ENCODE data around the gene TNRC6C. TPM values are rescaled to one million over a fixed set of nuclear protein-coding genes. Genes with fewer than 3 reads are reported as not detected.
"Not testable (repeated sequence)": the region's sequence is repeated elsewhere in the genome, so short reads cannot be mapped to it uniquely, and the experiment has no call there.

The TNRC6C gene
- total RNA-seq, 1 donor, result 6.2 TPM

DNA sequence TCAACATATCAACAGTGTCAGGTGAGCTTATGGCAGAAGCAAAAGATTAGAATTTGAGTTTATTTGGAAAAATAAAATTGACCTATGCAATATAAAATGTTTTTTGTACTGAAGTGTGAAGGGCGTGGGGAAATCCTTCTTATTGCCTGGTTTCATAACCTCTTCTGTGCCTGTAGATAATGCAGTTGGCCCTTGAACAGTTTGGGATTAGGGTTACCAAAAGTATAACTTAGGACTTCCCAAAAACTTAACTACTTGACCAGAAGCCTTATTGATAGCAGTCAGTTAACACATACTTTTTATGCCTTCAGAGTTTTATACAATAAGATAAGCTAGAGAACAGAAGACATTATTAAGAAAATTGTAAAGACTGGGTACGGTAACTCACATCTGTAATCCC lies 104.1 kb downstream of the TNRC6C start:
- Histone ChIP-seq H3K4me1 (ENCODE audit: insufficient read depth, low read length) (peaks cover 5% of the 10 kb centered on the region), H4K20me1 (ENCODE audit: insufficient read depth, low read length) (no peaks in the 10 kb centered on the region), H3K4me3 (ENCODE audit: insufficient read depth, low read length) (no peak overlapping the region), H3K36me3 (ENCODE audit: insufficient read depth, low read length) (no peaks in the 10 kb centered on the region), H2AFZ (ENCODE audit: low read length) (no peak overlapping the region), H3K4me2 (ENCODE audit: insufficient read depth, low read length) (no peak overlapping the region), H3K9me3 (ENCODE audit: low read depth, low read length) (no peaks in the 10 kb centered on the region), H3K27ac (ENCODE audit: low read depth, low read length) (no peak overlapping the region), H3K27me3 (ENCODE audit: insufficient read depth, low read length) (no peaks in the 10 kb centered on the region), H3K79me2 (ENCODE audit: insufficient read depth, low read length) (no peaks in the 10 kb centered on the region)
- no peak for DNase-seq (ENCODE audit: insufficient read length, low spot score, missing footprints)
- TF ChIP-seq, protein P1, sequence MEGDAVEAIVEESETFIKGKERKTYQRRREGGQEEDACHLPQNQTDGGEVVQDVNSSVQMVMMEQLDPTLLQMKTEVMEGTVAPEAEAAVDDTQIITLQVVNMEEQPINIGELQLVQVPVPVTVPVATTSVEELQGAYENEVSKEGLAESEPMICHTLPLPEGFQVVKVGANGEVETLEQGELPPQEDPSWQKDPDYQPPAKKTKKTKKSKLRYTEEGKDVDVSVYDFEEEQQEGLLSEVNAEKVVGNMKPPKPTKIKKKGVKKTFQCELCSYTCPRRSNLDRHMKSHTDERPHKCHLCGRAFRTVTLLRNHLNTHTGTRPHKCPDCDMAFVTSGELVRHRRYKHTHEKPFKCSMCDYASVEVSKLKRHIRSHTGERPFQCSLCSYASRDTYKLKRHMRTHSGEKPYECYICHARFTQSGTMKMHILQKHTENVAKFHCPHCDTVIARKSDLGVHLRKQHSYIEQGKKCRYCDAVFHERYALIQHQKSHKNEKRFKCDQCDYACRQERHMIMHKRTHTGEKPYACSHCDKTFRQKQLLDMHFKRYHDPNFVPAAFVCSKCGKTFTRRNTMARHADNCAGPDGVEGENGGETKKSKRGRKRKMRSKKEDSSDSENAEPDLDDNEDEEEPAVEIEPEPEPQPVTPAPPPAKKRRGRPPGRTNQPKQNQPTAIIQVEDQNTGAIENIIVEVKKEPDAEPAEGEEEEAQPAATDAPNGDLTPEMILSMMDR (IDR thresholded peaks at IDR 0.05; ENCODE audit: extremely low read depth, low read depth, low read length), result no peak

DNA sequence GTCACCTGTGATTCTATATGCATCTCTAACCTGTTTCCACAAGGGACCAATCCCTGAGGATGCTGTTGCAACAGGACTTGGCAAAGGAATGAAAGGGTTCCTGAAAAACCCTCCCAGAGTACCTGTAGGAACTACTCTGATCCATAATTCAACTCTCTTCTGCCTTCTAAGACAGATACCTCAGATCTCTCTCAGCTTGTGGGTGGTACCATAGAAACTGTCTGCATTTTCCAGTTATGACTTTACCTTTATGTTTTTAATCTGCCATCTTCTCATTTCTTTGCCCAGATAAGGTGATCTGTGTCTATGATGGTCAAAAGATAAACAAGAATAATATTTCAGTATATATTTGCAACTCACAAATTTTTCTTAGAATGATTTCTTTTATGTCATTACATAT lies 105.0 kb downstream of the TNRC6C start:
- Histone ChIP-seq H3K79me2 (ENCODE audit: insufficient read depth, low read length) (no peaks in the 10 kb centered on the region), H3K4me3 (ENCODE audit: insufficient read depth, low read length) (no peak overlapping the region), H3K27ac (ENCODE audit: low read depth, low read length) (no peak overlapping the region), H3K36me3 (ENCODE audit: insufficient read depth, low read length) (no peaks in the 10 kb centered on the region), H4K20me1 (ENCODE audit: insufficient read depth, low read length) (no peaks in the 10 kb centered on the region), H3K27me3 (ENCODE audit: insufficient read depth, low read length) (no peaks in the 10 kb centered on the region), H3K4me2 (ENCODE audit: insufficient read depth, low read length) (no peak overlapping the region), H3K9me3 (ENCODE audit: low read depth, low read length) (no peaks in the 10 kb centered on the region), H2AFZ (ENCODE audit: low read length) (no peak overlapping the region), H3K4me1 (ENCODE audit: insufficient read depth, low read length) (peaks cover 5% of the 10 kb centered on the region)
- DNase-seq (ENCODE audit: insufficient read length, low spot score, missing footprints), result no peak
- TF ChIP-seq, protein P1 (IDR thresholded peaks at IDR 0.05; ENCODE audit: extremely low read depth, low read depth, low read length), result no peak

- Histone ChIP-seq H3K27ac (ENCODE audit: low read depth, low read length) (no peak overlapping the region), H3K79me2 (ENCODE audit: insufficient read depth, low read length) (no peaks in the 10 kb centered on the region), H3K36me3 (ENCODE audit: insufficient read depth, low read length) (no peaks in the 10 kb centered on the region), H3K27me3 (ENCODE audit: insufficient read depth, low read length) (no peaks in the 10 kb centered on the region), H4K20me1 (ENCODE audit: insufficient read depth, low read length) (no peaks in the 10 kb centered on the region), H3K9me3 (ENCODE audit: low read depth, low read length) (no peaks in the 10 kb centered on the region), H2AFZ (ENCODE audit: low read length) (no peak overlapping the region), H3K4me3 (ENCODE audit: insufficient read depth, low read length) (no peak overlapping the region), H3K4me1 (ENCODE audit: insufficient read depth, low read length) (no peaks in the 10 kb centered on the region), H3K4me2 (ENCODE audit: insufficient read depth, low read length) (no peak overlapping the region)
- no peak for DNase-seq (ENCODE audit: insufficient read length, low spot score, missing footprints)
- TF ChIP-seq, protein P1 (IDR thresholded peaks at IDR 0.05; ENCODE audit: extremely low read depth, low read depth, low read length), result no peak
Observed at GRCh38 chr17:78064708-78065107, 106.2 kb downstream of the TNRC6C start.

GRCh38 chr17:78066976-78067375 lies 108.5 kb downstream of the TNRC6C start:
- H4K20me1 ChIP-seq (ENCODE audit: insufficient read depth, low read length); H2AFZ ChIP-seq (ENCODE audit: low read length); H3K4me3 ChIP-seq (ENCODE audit: insufficient read depth, low read length); H3K9me3 ChIP-seq (ENCODE audit: low read depth, low read length); H3K4me2 ChIP-seq (ENCODE audit: insufficient read depth, low read length); H3K27me3 ChIP-seq (ENCODE audit: insufficient read depth, low read length); H3K4me1 ChIP-seq (ENCODE audit: insufficient read depth, low read length); H3K27ac ChIP-seq (ENCODE audit: low read depth, low read length); DNase-seq (ENCODE audit: insufficient read length, low spot score, missing footprints); H3K79me2 ChIP-seq (ENCODE audit: insufficient read depth, low read length): not testable (repeated sequence)
- peaks cover 10% of the 10 kb centered on the region for H3K36me3 ChIP-seq (ENCODE audit: insufficient read depth, low read length)

All from osteoblast (primary cell).